IMR-90 (cell line): ENCODE measurements around the gene WNK1. TPM values are rescaled to one million over a fixed set of nuclear protein-coding genes. Genes with fewer than 3 reads are reported as not detected.
A peak's percentile ranks its signal among the peaks of the same experiment; 100 is the strongest.

Experiments used
- ATAC-seq: fragments of 200-7000 bp; cut with Tn5 transposase; 2 replicates; pipeline ENCODE4 v1.9.1; 2020; ENCODE audit warnings: low read depth, mild to moderate bottlenecking, moderate library complexity
- BruUV-seq: library from RNA; stranded (reverse); fragments of 400-500 nt; replicated peaks from 2 replicates; lab custom pipeline; 2021; lab: Mats Ljungman, UMichigan
- CTCF ChIA-PET: fragments of 300-600 bp; formaldehyde crosslinking; extraction: SDS; loops from one replicate; lab custom pipeline; 2021; ENCODE audit warnings: antibody characterized with exemption; lab: Yijun Ruan, JAX
- POLR2A ChIA-PET: fragments of 300-600 bp; sonication (Branson Sonifier 250); formaldehyde crosslinking; loops from one replicate; lab custom pipeline; 2022; ENCODE audit warnings: antibody characterized with exemption; ENCODE audit not compliant: unreplicated experiment; lab: Charles Lee
- DNase-seq: peaks from one replicate; pipeline ENCODE4 v3.0.0; 2013
- H2AFZ ChIP-seq: replicated peaks from 2 replicates; pipeline ENCODE3; 2013; ENCODE audit warnings: low read length, mild to moderate bottlenecking; ENCODE audit not compliant: poor library complexity
- H2AK5ac ChIP-seq: 2 replicates; pipeline ENCODE4 v1.6.1; 2013; ENCODE audit warnings: low read depth, low read length, inconsistent platforms
- H2AK9ac ChIP-seq: replicated peaks from 2 replicates; pipeline ENCODE3; 2013; ENCODE audit warnings: mild to moderate bottlenecking, low read depth, low read length, moderate library complexity; ENCODE audit not compliant: poor library complexity
- H2BK120ac ChIP-seq: 2 replicates; pipeline ENCODE4 v1.6.1; 2013; ENCODE audit warnings: low read depth, low read length, inconsistent platforms
- H2BK15ac ChIP-seq: 3 replicates; pipeline ENCODE4 v1.6.1; 2013; ENCODE audit warnings: low read depth, low read length, inconsistent platforms
- H2BK20ac ChIP-seq: 2 replicates; pipeline ENCODE4 v1.6.1; 2013; ENCODE audit warnings: low read depth, mild to moderate bottlenecking, inconsistent platforms, low read length, moderate library complexity
- H2BK5ac ChIP-seq: 2 replicates; pipeline ENCODE4 v1.6.1; 2013; ENCODE audit warnings: mild to moderate bottlenecking, low read depth, low read length, inconsistent platforms; ENCODE audit not compliant: poor library complexity, severe bottlenecking
- H3K14ac ChIP-seq: replicated peaks from 2 replicates; pipeline ENCODE4 v1.6.1; 2013; ENCODE audit warnings: low read depth, low read length, inconsistent platforms
- H3K18ac ChIP-seq: 2 replicates; pipeline ENCODE4 v1.6.1; 2013; ENCODE audit warnings: low read depth, low read length, control low read depth
- H3K23ac ChIP-seq: 2 replicates; pipeline ENCODE4 v1.6.1; 2013; ENCODE audit warnings: low read depth, low read length, inconsistent platforms
- H3K27ac ChIP-seq: 2 replicates; pipeline ENCODE4 v1.5.1; 2013; ENCODE audit warnings: mild to moderate bottlenecking, control low read depth, low read length; ENCODE audit not compliant: insufficient read depth
- H3K27me3 ChIP-seq: 2 replicates; pipeline ENCODE4 v1.6.1; 2013; ENCODE audit warnings: low read length; ENCODE audit not compliant: control insufficient read depth, insufficient read depth
- H3K36me3 ChIP-seq: 2 replicates; pipeline ENCODE4 v1.6.1; 2013; ENCODE audit warnings: low read length, mixed read lengths; ENCODE audit not compliant: control insufficient read depth, insufficient read depth
- H3K4ac ChIP-seq: 2 replicates; pipeline ENCODE4 v1.6.1; 2013; ENCODE audit warnings: low read depth, low read length, inconsistent platforms
- H3K4me1 ChIP-seq: 2 replicates; pipeline ENCODE4 v1.6.1; 2013; ENCODE audit warnings: low read length, mixed read lengths; ENCODE audit not compliant: control insufficient read depth, insufficient read depth
- H3K4me2 ChIP-seq: 2 replicates; pipeline ENCODE4 v1.6.1; 2013; ENCODE audit warnings: low read depth, mild to moderate bottlenecking, control low read depth, low read length, moderate library complexity
- H3K4me3 ChIP-seq: 2 replicates; pipeline ENCODE4 v1.5.1; 2013; ENCODE audit warnings: low read depth, mild to moderate bottlenecking, control low read depth, low read length, moderate library complexity; ENCODE audit not compliant: insufficient read depth
- H3K56ac ChIP-seq: 2 replicates; pipeline ENCODE4 v1.6.1; 2013; ENCODE audit warnings: low read length, inconsistent platforms; ENCODE audit not compliant: insufficient read depth; ENCODE audit errors: extremely low read depth
- H3K79me1 ChIP-seq, 2 experiments: 2 replicates each; pipeline ENCODE4 v1.6.1; 2013; ENCODE audit warnings: low read length in 2 of 2, inconsistent platforms in 1 of 2, low read depth in 1 of 2
- H3K9ac ChIP-seq: 2 replicates; pipeline ENCODE4 v1.6.1; 2013; ENCODE audit warnings: low read depth, low read length, control low read depth
- H3K9me1 ChIP-seq: 2 replicates; pipeline ENCODE4 v1.6.1; 2013; ENCODE audit warnings: low read length, inconsistent platforms; ENCODE audit not compliant: insufficient read depth
- H3K9me3 ChIP-seq: 2 replicates; pipeline ENCODE4 v1.6.1; 2013; ENCODE audit warnings: low read length; ENCODE audit not compliant: control insufficient read depth, insufficient read depth
- H4K20me1 ChIP-seq: 2 replicates; pipeline ENCODE4 v1.6.1; 2013; ENCODE audit warnings: low read length, inconsistent platforms; ENCODE audit not compliant: insufficient read depth
- H4K5ac ChIP-seq: 2 replicates; pipeline ENCODE4 v1.6.1; 2013; ENCODE audit warnings: mild to moderate bottlenecking, low read depth, low read length, control low read depth
- H4K8ac ChIP-seq, 2 experiments: 2 replicates each; pipeline ENCODE4 v1.6.1; 2013; ENCODE audit warnings: low read depth in 2 of 2, low read length in 2 of 2, control low read depth in 1 of 2, inconsistent platforms in 1 of 2
- H4K91ac ChIP-seq: 2 replicates; pipeline ENCODE4 v1.6.1; 2013; ENCODE audit warnings: low read depth, low read length, inconsistent platforms; ENCODE audit not compliant: insufficient read depth
- BHLHE40 ChIP-seq: fragments of 150-350 bp; IDR thresholded peaks from 2 replicates; pipeline ENCODE4 v1.6.1; 2016; ENCODE audit warnings: mild to moderate bottlenecking, low read depth, low read length
- CEBPB ChIP-seq: IDR thresholded peaks from 2 replicates; pipeline ENCODE4 v1.6.1; 2012; ENCODE audit warnings: low read depth, low read length, improper control_type of control experiment
- RAD21 ChIP-seq: IDR thresholded peaks from 2 replicates; pipeline ENCODE4 v1.6.1; 2012; ENCODE audit warnings: low read length, improper control_type of control experiment
- RCOR1 ChIP-seq: IDR thresholded peaks from 2 replicates; pipeline ENCODE4 v1.6.1; 2012; ENCODE audit warnings: mild to moderate bottlenecking, low read length, improper control_type of control experiment; ENCODE audit not compliant: insufficient replicate concordance
- WGBS, 2 experiments: methylation state at CpG; one replicate each; pipeline versions ENCODE4 v1.1.5 to v1.1.7; 2013; ENCODE audit warnings: missing lambda C conversion rate in 2 of 2; ENCODE audit not compliant: insufficient read length in 1 of 2; ENCODE audit errors: extremely low coverage in 2 of 2; 5-methylcytosine and 5-hydroxymethylcytosine counted together
- dilution Hi-C: fragments of 300-500 bp; cut with HindIII; formaldehyde crosslinking; loops from one replicate; pipeline ENCODE4 v1.14.3; 2018; ENCODE audit warnings: low sequenced_read_pairs; ENCODE audit not compliant: unreplicated experiment
- in situ Hi-C: fragments of 300-500 bp; cut with MboI; formaldehyde crosslinking; loops from 3 replicates; pipeline ENCODE4 v1.14.3; 2019; ENCODE audit warnings: low sequenced_read_pairs, inconsistent platforms, mixed read lengths
- intact Hi-C: fragments of 100-400 bp; cut with micrococcal nuclease; formaldehyde crosslinking; loops from 2 replicates; pipeline ENCODE4 v1.10.0; 2022
- polyA plus RNA-seq, 3 experiments: library from polyadenylated mRNA; depleted of rRNA; stranded (reverse); fragments of >200 nt; gene quantifications; 2 replicates each; pipeline ENCODE4 v1.2.3, GENCODE V29; 2012; ENCODE audit warnings: low replicate concordance in 1 of 3
- total RNA-seq: library from RNA; depleted of rRNA; stranded (reverse); fragments of >200 nt; gene quantifications from 2 replicates; pipeline ENCODE4 v1.2.3, GENCODE V29; 2012

WNK1 gene
- total and polyA plus RNA-seq, 2 of the 4 experiments (the other 2 are of a cell fraction), result 36.9 to 42.8 TPM

DNA sequence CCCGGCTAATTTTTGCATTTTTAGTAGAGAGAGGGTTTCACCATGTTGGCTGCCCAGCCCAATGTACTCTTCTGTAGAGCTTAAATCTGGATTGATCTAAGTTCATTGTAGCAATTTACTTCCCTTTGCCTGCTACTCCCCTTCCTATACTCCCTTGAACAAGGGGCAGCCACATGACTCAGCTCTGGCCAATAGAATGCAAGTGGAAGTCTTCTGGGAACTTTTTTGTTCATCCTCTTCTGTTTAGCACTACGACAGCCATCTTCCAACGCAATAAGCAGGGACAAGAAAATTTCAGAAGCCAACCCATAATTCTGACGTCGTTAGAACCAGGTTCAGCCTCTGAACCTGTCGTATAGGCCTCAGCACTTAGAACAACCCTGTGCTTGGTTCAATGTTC is 203.6 kb downstream of the WNK1 start:
- Histone ChIP-seq H3K79me1 (no peaks in the 10 kb centered on the region), H3K9me1 (0 out of 2 replicates have a peak, but pooled peaks cover 3% of the 10 kb centered on the region), H4K5ac (no peak overlapping the region), H2BK20ac (no peak overlapping the region), H3K14ac (no peak overlapping the region), H4K8ac (no peak overlapping the region), H3K4ac (no peak overlapping the region), H3K56ac (no peak overlapping the region), H3K4me1 (no peaks in the 10 kb centered on the region), H3K4me2 (no peak overlapping the region), H3K4me3 (no peak overlapping the region), H3K36me3 (no peaks in the 10 kb centered on the region), H3K9ac (no peak overlapping the region), H2BK15ac (no peak overlapping the region), H2AFZ (peak overlapping the region; percentile 14), H3K18ac (no peak overlapping the region), H3K27me3 (no peaks in the 10 kb centered on the region), H4K91ac (no peak overlapping the region), H2AK9ac (no peak overlapping the region), H2BK120ac (no peak overlapping the region), H3K9me3 (no peaks in the 10 kb centered on the region), H4K20me1 (no peaks in the 10 kb centered on the region), H3K27ac (no peak overlapping the region), H3K23ac (no peak overlapping the region), H2AK5ac (no peak overlapping the region), H2BK5ac (no peak overlapping the region)
- dilution Hi-C loops (no loop called here), in situ Hi-C loops (loop anchor here (10.0 kb wide), 1 partner anchor 381 kb away; no protein-coding TSS in a partner anchor), intact Hi-C loops (no loop called here)
- ATAC-seq, result no peak
- BruUV-seq, result no TSS peak
- CTCF ChIA-PET, result no interaction called here
- WGBS, 2 experiments, result no CpG with 5 or more reads among the region's 6 CpGs
- POLR2A ChIA-PET, result no interaction called here
- TF ChIP-seq RAD21 (no peak), BHLHE40 (no peak), CEBPB (no peak), RCOR1 (no peak)
- no peak for DNase-seq
